IPS-18a (cell line): ENCODE measurements around the gene NUP58.
A peak's percentile ranks its signal among the peaks of the same experiment; 100 is the strongest.

Source experiments
- H3K27ac ChIP-seq: one replicate; pipeline ENCODE4 v1.5.1; 2013; ENCODE audit warnings: low read length
- H3K27me3 ChIP-seq: one replicate; pipeline ENCODE4 v1.6.1; 2013; ENCODE audit warnings: mild to moderate bottlenecking, low read length; ENCODE audit not compliant: control insufficient read depth, insufficient read depth
- H3K36me3 ChIP-seq: one replicate; pipeline ENCODE4 v1.6.1; 2013; ENCODE audit warnings: low read depth, low read length; ENCODE audit not compliant: control insufficient read depth
- H3K4me1 ChIP-seq: one replicate; pipeline ENCODE4 v1.6.1; 2013; ENCODE audit warnings: low read depth, low read length; ENCODE audit not compliant: control insufficient read depth
- H3K4me3 ChIP-seq: one replicate; pipeline ENCODE4 v1.5.1; 2013; ENCODE audit warnings: low read length
- H3K9ac ChIP-seq: one replicate; pipeline ENCODE4 v1.6.1; 2013; ENCODE audit warnings: mild to moderate bottlenecking, low read length, moderate library complexity
- H3K9me3 ChIP-seq: one replicate; pipeline ENCODE4 v1.6.1; 2013; ENCODE audit warnings: low read depth, low read length; ENCODE audit not compliant: control insufficient read depth

The NUP58 gene, protein sequence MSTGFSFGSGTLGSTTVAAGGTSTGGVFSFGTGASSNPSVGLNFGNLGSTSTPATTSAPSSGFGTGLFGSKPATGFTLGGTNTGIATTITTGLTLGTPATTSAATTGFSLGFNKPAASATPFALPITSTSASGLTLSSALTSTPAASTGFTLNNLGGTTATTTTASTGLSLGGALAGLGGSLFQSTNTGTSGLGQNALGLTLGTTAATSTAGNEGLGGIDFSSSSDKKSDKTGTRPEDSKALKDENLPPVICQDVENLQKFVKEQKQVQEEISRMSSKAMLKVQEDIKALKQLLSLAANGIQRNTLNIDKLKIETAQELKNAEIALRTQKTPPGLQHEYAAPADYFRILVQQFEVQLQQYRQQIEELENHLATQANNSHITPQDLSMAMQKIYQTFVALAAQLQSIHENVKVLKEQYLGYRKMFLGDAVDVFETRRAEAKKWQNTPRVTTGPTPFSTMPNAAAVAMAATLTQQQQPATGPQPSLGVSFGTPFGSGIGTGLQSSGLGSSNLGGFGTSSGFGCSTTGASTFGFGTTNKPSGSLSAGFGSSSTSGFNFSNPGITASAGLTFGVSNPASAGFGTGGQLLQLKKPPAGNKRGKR

DNA sequence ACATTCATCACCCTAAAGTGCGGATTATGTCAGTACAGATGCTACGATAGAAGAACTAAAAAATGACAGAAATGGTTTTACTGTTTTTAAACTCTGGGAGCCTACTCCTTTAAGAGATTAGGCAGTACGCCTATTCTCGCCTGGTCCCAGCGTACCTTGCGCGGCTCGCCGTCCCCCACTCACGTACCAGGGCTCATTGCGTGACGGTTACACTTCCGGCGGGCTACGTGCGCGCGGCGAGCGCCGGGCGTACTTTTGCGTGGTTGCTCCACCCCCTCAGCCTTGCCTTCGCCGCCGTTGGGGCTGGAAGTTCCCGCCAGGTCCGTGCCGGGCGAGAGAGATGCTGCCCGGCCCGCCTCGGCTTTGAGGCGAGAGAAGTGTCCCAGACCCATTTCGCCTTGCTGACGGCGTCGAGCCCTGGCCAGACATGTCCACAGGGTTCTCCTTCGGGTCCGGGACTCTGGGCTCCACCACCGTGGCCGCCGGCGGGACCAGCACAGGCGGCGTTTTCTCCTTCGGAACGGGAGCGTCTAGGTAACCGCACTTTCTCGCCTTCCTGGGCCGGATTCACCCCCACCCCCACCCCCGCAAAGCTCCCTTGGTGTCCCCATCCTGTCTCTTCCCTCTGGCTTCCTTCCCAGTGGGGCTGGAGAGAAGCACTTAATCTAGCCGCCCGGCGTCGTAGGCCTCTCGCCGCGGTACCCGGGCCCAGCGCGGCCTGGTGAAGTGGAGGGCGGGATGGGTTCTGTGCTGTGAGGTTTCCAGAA lies at the start of gene NUP58:
Gene NUP58, plus strand, starts transcription at position 279 of the 767 bp plus-strand sequence. Its CDS starts 149 bp downstream, at position 428.
- Histone ChIP-seq H3K4me1 (no peaks in the 10 kb centered on the region), H3K9ac (peak within 1 kb of the TSS; percentile 82), H3K36me3 (peaks cover 13% of the 10 kb centered on the region), H3K27me3 (peaks cover 24% of the 10 kb centered on the region), H3K9me3 (no peaks in the 10 kb centered on the region), H3K27ac (no peak within 1 kb of the TSS), H3K4me3 (peak within 1 kb of the TSS; percentile 93)

GRCh38 chr13:25252225-25252624 lies 49.2 kb upstream of the NUP58 start:
- Histone ChIP-seq H3K27me3 (no peaks in the 10 kb centered on the region), H3K4me1 (no peaks in the 10 kb centered on the region), H3K4me3 (no peak overlapping the region), H3K27ac (no peak overlapping the region), H3K9me3 (no peaks in the 10 kb centered on the region), H3K9ac (no peak overlapping the region), H3K36me3 (no peaks in the 10 kb centered on the region)

GRCh38 chr13:25252752-25253151 lies 48.7 kb upstream of the NUP58 start:
- Histone ChIP-seq H3K4me1 (no peaks in the 10 kb centered on the region), H3K36me3 (no peaks in the 10 kb centered on the region), H3K27me3 (no peaks in the 10 kb centered on the region), H3K9me3 (no peaks in the 10 kb centered on the region), H3K27ac (no peak overlapping the region), H3K9ac (no peak overlapping the region), H3K4me3 (no peak overlapping the region)

DNA sequence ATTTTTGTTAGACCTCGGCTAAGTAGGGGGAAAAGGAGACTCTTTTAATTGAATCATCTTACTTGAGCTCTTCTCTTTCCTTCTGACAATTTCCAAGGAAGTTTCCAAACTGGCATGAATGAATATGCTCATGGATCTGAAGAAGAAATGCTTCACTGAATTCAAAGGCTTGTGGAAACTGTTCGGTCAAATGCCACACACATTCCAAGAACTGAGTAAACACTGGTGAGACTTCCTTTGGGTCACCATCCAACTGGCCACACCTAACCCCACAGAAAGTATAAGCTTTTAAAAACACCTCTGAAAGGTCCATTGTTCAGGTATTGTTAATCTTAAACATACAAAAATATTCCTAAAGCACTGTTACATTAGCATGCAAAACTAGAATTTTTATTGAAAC lies 47.7 kb upstream of the NUP58 start:
- no peak overlapping the region for H3K9ac ChIP-seq
- no peak overlapping the region for H3K27ac ChIP-seq
- no peaks in the 10 kb centered on the region for H3K36me3 ChIP-seq

DNA sequence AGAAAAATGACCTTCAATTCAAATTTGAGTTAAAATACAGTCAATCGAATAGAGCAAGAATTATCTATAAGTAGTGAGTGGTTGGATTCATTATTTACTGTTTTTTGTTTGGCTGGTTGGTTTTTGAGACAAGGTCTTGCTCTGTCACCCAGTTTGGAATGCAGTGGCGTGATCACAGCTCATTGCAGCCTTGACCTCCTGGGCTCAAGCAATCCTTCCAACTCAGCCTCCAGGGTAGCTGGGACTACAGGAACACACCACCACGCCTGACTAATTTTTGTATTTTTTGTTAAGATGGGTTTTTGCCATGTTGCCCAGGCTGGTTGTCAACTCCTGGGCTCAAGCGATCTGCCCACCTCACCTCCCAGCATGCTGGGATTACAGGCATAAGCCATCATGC lies 39.2 kb upstream of the NUP58 start:
- peaks cover 13% of the 10 kb centered on the region for H3K36me3 ChIP-seq

More for the DNA sequence above, 47.7 kb upstream of the NUP58 start:
- no peaks in the 10 kb centered on the region for H3K9me3 ChIP-seq
- H3K4me1 ChIP-seq = no peaks in the 10 kb centered on the region
- H3K27me3 ChIP-seq = no peaks in the 10 kb centered on the region
- H3K4me3 ChIP-seq = no peak overlapping the region

GRCh38 chr13:25266706-25267105 lies 34.7 kb upstream of the NUP58 start:
- H3K9ac ChIP-seq = no peak overlapping the region
- H3K9me3 ChIP-seq = no peaks in the 10 kb centered on the region
- no peaks in the 10 kb centered on the region for H3K27me3 ChIP-seq
- no peak overlapping the region for H3K27ac ChIP-seq
- peaks cover 10% of the 10 kb centered on the region for H3K36me3 ChIP-seq
- no peaks in the 10 kb centered on the region for H3K4me1 ChIP-seq
- no peak overlapping the region for H3K4me3 ChIP-seq

More for the DNA sequence above, 39.2 kb upstream of the NUP58 start:
- no peaks in the 10 kb centered on the region for H3K27me3 ChIP-seq
- H3K9ac ChIP-seq = no peak overlapping the region
- H3K4me3 ChIP-seq = no peak overlapping the region
- H3K4me1 ChIP-seq = no peaks in the 10 kb centered on the region
- H3K9me3 ChIP-seq = no peaks in the 10 kb centered on the region
- H3K27ac ChIP-seq = no peak overlapping the region

DNA sequence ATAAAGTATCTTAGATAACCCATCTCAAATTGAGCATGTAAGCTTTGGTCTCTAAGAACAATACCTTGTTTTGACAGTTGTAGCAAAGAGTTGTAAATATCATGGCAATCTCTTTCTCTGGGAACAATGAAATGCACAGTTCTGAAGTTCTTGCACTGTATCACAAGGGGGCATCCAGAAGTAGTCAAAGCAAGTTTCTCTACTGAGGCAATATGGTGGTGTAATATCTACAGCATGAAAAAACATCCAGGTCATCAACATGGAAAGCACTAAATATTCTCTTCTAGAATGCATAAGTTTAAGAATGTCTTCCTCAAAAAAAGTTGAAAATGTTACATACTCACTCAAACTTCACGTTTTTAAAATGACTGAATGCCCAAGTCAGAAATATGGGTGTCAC lies 33.7 kb upstream of the NUP58 start:
- Histone ChIP-seq H3K4me3 (no peak overlapping the region), H3K9ac (no peak overlapping the region), H3K9me3 (no peaks in the 10 kb centered on the region), H3K36me3 (peaks cover 10% of the 10 kb centered on the region), H3K27ac (no peak overlapping the region), H3K27me3 (no peaks in the 10 kb centered on the region), H3K4me1 (no peaks in the 10 kb centered on the region)

GRCh38 chr13:25268561-25268960 lies 32.9 kb upstream of the NUP58 start:
- Histone ChIP-seq H3K9ac (no peak overlapping the region), H3K9me3 (no peaks in the 10 kb centered on the region), H3K36me3 (peaks cover 11% of the 10 kb centered on the region)

GRCh38 chr13:25276748-25277147 lies 24.7 kb upstream of the NUP58 start:
- Histone ChIP-seq H3K27ac (no peak overlapping the region), H3K4me3 (no peak overlapping the region), H3K9ac (no peak overlapping the region), H3K4me1 (peaks cover 4% of the 10 kb centered on the region), H3K27me3 (no peaks in the 10 kb centered on the region), H3K36me3 (peaks cover 4% of the 10 kb centered on the region), H3K9me3 (no peaks in the 10 kb centered on the region)

More at GRCh38 chr13:25268561-25268960, 32.9 kb upstream of the NUP58 start:
- Histone ChIP-seq H3K27me3 (no peaks in the 10 kb centered on the region), H3K4me1 (no peaks in the 10 kb centered on the region), H3K4me3 (no peak overlapping the region), H3K27ac (no peak overlapping the region)

DNA sequence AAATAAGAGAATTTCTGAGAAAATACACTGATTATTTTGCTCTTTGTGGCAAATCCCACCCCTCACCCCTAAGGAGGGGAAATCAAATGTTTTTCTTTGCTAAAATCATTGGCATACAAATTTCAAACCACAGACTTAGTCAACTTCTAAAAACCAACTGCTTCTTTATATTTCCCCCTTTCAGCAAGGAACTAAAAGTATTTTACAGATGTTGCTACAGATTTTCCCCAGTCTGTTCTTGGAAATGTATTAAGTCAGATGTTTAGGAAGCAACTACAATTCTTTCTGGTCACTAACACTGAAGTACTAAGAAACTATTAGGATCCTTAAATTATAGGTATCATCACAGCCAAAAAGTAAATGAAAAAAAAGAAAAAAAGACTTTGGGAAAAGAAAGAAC lies 21.0 kb upstream of the NUP58 start:
- Histone ChIP-seq H3K4me3 (no peak overlapping the region), H3K9ac (no peak overlapping the region), H3K36me3 (no peaks in the 10 kb centered on the region), H3K27ac (no peak overlapping the region), H3K27me3 (no peaks in the 10 kb centered on the region), H3K9me3 (no peaks in the 10 kb centered on the region), H3K4me1 (peaks cover 6% of the 10 kb centered on the region)

DNA sequence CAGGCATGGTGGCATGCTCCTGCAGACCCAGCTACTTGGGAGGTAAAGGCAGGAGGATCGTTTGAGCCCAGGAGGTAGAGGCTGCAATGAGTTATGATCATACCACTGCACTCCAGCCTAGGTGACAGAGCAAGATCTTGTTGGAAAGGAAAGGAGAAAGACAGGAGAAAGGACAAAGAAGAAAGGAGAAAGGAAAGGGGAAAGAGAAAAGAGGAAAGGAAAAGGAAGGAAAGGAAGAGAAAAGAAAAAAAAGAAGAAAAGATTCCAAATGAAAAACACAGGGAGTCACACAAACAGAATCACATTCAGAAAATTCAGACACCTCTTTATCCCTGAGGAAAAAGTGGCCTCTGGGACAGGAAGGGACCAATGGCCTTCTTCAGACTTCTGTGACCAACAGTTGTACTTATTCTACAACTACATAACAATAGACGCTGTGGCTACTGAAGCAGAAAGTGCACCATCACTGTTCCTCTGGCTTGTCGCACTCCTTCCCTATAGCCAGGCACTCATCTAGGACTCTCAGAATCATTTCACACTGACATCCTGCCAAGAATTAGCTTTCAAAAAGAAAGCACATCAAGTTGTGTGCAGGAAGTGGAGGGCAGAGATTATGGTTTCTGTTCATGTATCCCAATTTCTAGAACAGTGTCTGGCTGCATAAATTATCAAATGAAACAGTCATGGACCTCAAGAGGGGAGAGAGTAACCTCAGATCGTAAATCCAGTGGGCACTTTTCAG lies 20.1 kb upstream of the NUP58 start:
- Histone ChIP-seq H3K27me3 (no peaks in the 10 kb centered on the region), H3K27ac (no peak overlapping the region), H3K4me3 (no peak overlapping the region), H3K36me3 (no peaks in the 10 kb centered on the region), H3K4me1 (peaks cover 6% of the 10 kb centered on the region), H3K9me3 (no peaks in the 10 kb centered on the region), H3K9ac (no peak overlapping the region)
